Tibial artery (tissue), 4 donors: ENCODE measurements around the gene LUC7L.

ENCODE experiments used
- DNase-seq, 2 donors: peaks; one replicate each; pipeline ENCODE4 v3.0.0-alpha.2; 2019
- H3K27ac ChIP-seq, 2 donors: fragments of 200-600 bp; sonication (generic) in 1 of 2; 1 replicate in 1 of 2; 2 replicates in 1 of 2; pipeline ENCODE4 v1.5.1; 2018 to 2019; ENCODE audit warnings: mild to moderate bottlenecking in 1 of 2
- H3K27me3 ChIP-seq, 2 donors: fragments of 200-600 bp; sonication (generic) in 1 of 2; one replicate each; pipeline versions ENCODE4 v1.5.1 to v1.6.0; 2016 to 2019
- H3K36me3 ChIP-seq, 3 donors: fragments of 200-600 bp; sonication (generic) in 2 of 3; one replicate each; pipeline ENCODE4 v1.5.1; 2016 to 2019; ENCODE audit warnings: mild to moderate bottlenecking in 2 of 3
- H3K4me1 ChIP-seq, 4 donors: fragments of 200-600 bp; sonication (generic) in 2 of 4; 1 replicate in 3 of 4; 2 replicates in 1 of 4; pipeline ENCODE4 v1.5.1; 2016 to 2019
- H3K4me3 ChIP-seq, 2 donors: fragments of 200-600 bp; sonication (generic) in 1 of 2; 1 replicate in 1 of 2; 2 replicates in 1 of 2; pipeline ENCODE4 v1.5.1; 2018 to 2019; ENCODE audit warnings: mild to moderate bottlenecking in 2 of 2
- H3K9me3 ChIP-seq, 3 donors: fragments of 200-600 bp; sonication (generic) in 1 of 3; one replicate each; pipeline ENCODE4 v1.5.1; 2016 to 2019
- CTCF ChIP-seq, 2 experiments: fragments of 200-600 bp in 1 of 2; fragments of 450-650 bp in 1 of 2; IDR thresholded peaks; one replicate each; pipeline ENCODE4 v1.5.1; 2017 to 2019; ENCODE audit warnings: antibody characterized with exemption in 2 of 2, mild to moderate bottlenecking in 1 of 2, moderate library complexity in 1 of 2
- intact Hi-C: fragments of 100-400 bp; cut with DNase I; formaldehyde crosslinking; loops from one replicate; pipeline ENCODE4 v1.15.0; 2023; ENCODE audit warnings: low total_unique reads

LUC7L gene

DNA sequence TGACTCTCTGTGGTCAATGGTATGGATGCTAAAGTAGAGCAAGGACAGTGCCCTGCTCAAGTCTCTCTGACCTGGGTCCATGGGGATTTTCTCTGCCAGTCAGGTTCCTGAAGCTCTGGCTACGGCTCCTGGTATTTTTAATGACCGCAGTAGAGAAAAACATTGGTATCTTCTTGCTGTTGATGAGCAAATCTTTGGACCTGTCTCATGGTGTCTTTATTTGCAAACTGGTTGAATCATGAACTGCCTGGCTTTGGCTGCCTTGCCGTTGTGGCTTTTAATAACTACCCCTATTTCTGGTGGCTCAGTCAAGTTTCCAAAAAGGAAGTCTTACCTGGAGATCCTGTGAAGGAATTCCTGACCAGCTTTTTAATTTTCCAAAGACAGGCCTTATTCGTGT is 14.1 kb upstream of the LUC7L start:
- TF ChIP-seq CTCF (IDR thresholded peaks at IDR 0.05), result no peak
- peaks cover 0 to 11% (median 0%) of the 10 kb centered on the region in 3 donors for H3K36me3 ChIP-seq
- intact Hi-C loops, result no loop called here

GRCh38 chr16:242281-242680 is 13.0 kb upstream of the LUC7L start:
- Histone ChIP-seq H3K36me3 (peaks cover 0 to 2% (median 0%) of the 10 kb centered on the region in 3 donors), H3K27me3 (no peaks in the 10 kb centered on the region), H3K27ac (no peak overlapping the region), H3K4me3 (no peak overlapping the region), H3K9me3 (no peaks in the 10 kb centered on the region), H3K4me1 (no peaks in the 10 kb centered on the region)
- intact Hi-C loops, result no loop called here
- DNase-seq, result no peak
- no peak for TF ChIP-seq CTCF (IDR thresholded peaks at IDR 0.05)

More for the DNA sequence above, 14.1 kb upstream of the LUC7L start:
- Histone ChIP-seq H3K4me3 (no peak overlapping the region), H3K27me3 (no peaks in the 10 kb centered on the region), H3K9me3 (no peaks in the 10 kb centered on the region), H3K4me1 (no peaks in the 10 kb centered on the region), H3K27ac (no peak overlapping the region)
- no peak for DNase-seq

- no peak for DNase-seq
- Histone ChIP-seq H3K27me3 (no peaks in the 10 kb centered on the region), H3K9me3 (no peaks in the 10 kb centered on the region), H3K4me1 (peaks cover 0 to 9% (median 4%) of the 10 kb centered on the region in 4 donors), H3K36me3 (no peaks in the 10 kb centered on the region), H3K4me3 (no peak overlapping the region), H3K27ac (no peak overlapping the region)
- TF ChIP-seq CTCF (IDR thresholded peaks at IDR 0.05), result no peak
- intact Hi-C loops, result no loop called here
Measured at GRCh38 chr16:240559-240958, 11.3 kb upstream of the LUC7L start.

DNA sequence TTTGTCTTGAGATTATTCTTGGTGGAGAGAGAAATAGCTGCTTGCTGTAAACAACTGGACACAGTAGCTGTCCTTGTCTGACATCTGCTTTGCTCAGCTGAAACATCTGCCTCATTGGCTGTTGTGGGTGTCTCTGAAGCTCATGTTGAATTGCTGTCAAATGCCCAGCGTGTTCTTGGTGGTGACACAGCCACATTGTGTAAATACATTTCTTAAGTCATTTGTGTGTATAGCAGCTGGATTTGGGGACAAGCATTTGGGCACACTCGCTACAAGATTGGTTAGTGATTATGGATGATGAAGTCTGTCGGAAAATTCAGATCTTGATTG is 10.7 kb upstream of the LUC7L start:
- H3K27me3 ChIP-seq, result no peaks in the 10 kb centered on the region
- no peak overlapping the region for H3K4me3 ChIP-seq
- peaks cover 0 to 10% (median 5%) of the 10 kb centered on the region in 4 donors for H3K4me1 ChIP-seq
- no peaks in the 10 kb centered on the region for H3K9me3 ChIP-seq
- no peak for DNase-seq
- H3K27ac ChIP-seq, result no peak overlapping the region
- intact Hi-C loops, result loop anchor here (5.0 kb wide), 1 partner anchor 107 kb away; no protein-coding TSS in a partner anchor
- no peak for TF ChIP-seq CTCF (IDR thresholded peaks at IDR 0.05)
- no peaks in the 10 kb centered on the region for H3K36me3 ChIP-seq

DNA sequence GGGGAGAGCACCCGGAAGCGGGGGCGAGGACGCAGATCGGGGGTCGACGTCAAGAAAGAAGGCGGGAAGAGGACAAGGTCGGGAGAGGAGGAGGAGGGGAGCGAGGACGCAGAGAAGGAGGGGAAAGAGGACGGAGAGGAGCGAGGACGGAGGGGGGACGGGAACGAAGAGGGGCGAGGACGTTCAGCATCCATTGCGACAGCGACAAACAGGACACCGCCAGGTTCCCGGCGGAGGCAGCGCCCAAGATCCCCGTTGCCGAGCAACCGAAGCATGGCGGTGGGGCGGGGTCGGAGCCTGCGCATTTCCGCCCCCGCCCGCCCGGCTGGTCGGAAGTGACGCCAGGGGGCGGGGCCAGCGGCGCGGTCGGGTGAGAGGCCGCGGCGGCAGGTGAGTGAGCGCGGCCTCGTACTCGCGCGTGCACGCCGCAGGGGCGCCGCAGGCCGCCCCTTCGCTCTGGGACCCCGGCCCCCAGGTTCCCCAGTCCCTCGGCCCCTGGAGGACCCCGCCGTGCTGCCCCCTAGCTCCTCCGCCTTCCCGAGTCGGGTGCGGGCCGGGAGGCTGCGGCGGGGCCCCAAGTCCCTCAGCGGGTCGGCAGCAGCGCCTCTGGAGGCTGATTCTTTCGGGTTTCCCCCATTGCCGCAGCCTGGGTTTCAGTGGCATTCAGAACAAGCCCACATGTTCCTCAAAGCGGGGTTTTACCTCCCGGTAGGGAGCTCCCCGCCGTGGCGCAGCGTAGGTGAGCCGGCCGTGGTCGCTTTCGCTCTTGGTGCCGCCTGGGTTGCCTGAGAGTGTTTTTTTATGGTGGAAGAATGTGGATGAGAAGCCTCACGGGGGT is 5.4 kb upstream of the LUC7L start, which contains the start of gene FAM234A:
Gene FAM234A (plus strand): TSS at position 354 of the 838 bp plus-strand sequence. CDS start 19,593 bp downstream, outside the sequence.
- Histone ChIP-seq H3K27me3 (no peaks in the 10 kb centered on the region), H3K27ac (peak within 1 kb of the TSS; percentile 96 to 98), H3K4me3 (peak within 1 kb of the TSS; percentile 81 to 99), H3K9me3 (no peaks in the 10 kb centered on the region), H3K4me1 (peaks cover 0 to 16% (median 5%) of the 10 kb centered on the region in 4 donors), H3K36me3 (no peaks in the 10 kb centered on the region)
- intact Hi-C loops, result loop anchor here (5.0 kb wide), 1 partner anchor 113 kb away; no protein-coding TSS in a partner anchor
- DNase-seq, result peak; percentile 93 to 95
- TF ChIP-seq CTCF (IDR thresholded peaks at IDR 0.05), result peak; percentile 34 to 35
